ENCODE data around the gene USP31.

USP31 gene

DNA sequence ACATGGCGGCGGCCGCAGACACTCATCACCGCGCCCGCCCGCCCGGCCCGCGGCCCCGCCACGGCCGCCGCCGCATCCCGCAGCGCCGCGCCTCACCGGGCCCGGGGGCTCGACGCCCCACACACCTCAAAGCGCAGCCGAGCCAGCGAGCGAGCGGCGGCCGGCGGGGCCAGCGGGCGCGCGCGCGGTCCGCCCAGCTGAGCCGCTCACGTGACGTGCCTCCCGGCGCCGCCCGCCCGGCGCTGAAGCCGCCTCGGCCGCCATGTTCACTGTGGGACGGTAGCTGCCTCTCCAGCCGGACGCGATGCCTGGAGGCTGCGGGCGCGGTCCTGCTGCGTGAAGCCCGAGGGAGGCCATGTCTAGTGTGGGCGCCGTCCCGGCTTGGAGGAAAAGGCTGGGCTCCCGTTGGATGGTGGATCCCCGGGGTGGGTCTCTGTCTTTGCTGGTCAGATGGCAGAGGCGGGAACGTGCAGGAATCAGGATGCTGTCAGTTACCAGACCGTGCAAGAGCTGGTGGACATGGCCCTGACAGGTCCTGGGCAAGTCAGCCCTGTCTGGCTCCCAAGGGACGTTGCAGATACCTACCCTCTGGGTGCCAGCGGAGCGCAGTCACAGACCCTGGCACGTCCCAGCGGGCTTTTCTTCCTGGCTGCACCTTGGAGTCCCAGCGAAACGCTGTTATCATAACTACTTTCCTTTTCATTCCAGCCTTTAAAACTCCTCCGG lies at the start of gene USP31:
Gene USP31, minus strand, starts transcription at position 186 of the 726 bp plus-strand sequence. Its CDS starts 182 bp downstream, at position 4.
- peak; percentile 48 to 96 (median 90) for DNase-seq

DNA sequence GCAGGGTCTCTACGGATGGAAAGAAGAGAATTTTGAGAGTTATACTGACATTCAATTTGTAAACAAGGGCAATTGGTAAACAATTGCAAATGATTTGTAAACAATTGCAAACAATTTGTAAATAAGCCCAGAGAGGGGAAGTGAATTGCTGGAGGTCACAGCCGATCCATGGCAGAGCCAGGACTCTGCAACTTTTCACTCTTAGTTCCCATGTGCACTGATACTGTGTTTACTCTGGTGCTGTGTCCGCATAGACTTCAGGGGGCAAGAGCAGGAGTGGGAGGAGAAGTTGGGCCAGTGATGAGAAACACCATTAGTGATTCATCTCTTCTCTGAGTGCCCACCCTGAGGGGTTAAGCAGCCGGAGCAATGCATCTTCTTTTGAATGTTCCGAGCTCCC lies 47.3 kb upstream of the USP31 start:
- no peak for DNase-seq

DNA sequence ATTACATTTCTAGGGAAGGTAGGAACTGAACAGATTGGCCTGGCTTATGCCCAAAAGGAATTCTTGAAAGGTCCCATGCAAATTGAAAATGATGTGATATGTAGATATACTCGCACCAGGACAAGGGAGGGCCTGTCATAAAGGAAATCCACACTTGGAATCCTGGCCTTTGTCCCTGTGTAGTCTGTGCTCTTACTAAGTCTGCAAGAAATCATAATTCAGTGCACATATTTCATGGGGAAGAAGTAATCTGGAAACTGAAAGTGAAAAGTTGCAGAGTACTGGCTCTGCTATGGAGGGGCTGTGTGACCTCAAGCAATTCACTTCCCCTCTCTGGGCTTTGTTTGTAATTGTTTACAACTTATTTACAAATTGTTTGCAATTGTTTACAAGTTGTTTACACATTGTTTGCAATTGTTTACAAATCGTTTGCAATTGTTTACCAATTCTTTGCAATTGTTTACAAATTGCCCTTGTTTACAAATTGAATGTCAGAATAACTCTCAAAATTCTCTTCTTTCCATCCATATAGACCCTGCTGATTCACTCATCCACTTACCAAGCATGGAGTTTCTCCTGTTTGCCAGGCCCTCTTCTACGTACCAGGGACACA lies 46.2 kb upstream of the USP31 start:
- no peak for DNase-seq

GRCh38 chr16:23194497-23195221 lies 45.4 kb upstream of the USP31 start:
- no peak for DNase-seq

- no peak for DNase-seq
Observed at GRCh38 chr16:23188911-23189310, 39.7 kb upstream of the USP31 start.

- no peak for DNase-seq
Observed at GRCh38 chr16:23187341-23187740, 38.1 kb upstream of the USP31 start.

DNA sequence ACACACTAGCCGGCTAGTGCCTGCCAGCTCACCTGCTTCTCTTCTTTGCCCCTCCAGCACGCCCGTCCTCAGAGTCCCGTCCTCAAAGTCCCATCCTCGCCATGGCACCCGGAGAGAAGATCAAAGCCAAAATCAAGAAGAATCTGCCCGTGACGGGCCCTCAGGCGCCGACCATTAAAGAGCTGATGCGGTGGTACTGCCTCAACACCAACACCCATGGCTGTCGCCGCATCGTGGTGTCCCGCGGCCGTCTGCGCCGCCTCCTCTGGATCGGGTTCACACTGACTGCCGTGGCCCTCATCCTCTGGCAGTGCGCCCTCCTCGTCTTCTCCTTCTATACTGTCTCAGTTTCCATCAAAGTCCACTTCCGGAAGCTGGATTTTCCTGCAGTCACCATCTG lies 36.9 kb upstream of the USP31 start:
- no peak for DNase-seq

- no peak for DNase-seq
Observed at GRCh38 chr16:23185656-23186055, 36.4 kb upstream of the USP31 start.

DNA sequence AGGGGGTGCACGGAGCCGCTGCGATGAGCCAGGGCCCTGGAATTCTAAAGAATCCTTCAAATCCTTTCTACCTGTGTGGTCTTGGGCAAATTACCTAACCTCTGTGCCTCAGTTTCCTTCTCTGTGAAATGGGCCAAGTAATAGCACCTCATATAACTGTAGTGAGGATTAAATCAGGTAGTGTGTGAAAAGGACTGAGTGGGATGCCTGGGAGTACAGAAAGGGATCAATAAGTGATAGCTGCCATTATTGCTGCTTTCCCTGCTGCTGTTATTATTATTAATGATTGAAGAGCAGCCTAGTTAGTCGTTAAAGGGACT lies 34.3 kb upstream of the USP31 start:
- no peak for DNase-seq

DNA sequence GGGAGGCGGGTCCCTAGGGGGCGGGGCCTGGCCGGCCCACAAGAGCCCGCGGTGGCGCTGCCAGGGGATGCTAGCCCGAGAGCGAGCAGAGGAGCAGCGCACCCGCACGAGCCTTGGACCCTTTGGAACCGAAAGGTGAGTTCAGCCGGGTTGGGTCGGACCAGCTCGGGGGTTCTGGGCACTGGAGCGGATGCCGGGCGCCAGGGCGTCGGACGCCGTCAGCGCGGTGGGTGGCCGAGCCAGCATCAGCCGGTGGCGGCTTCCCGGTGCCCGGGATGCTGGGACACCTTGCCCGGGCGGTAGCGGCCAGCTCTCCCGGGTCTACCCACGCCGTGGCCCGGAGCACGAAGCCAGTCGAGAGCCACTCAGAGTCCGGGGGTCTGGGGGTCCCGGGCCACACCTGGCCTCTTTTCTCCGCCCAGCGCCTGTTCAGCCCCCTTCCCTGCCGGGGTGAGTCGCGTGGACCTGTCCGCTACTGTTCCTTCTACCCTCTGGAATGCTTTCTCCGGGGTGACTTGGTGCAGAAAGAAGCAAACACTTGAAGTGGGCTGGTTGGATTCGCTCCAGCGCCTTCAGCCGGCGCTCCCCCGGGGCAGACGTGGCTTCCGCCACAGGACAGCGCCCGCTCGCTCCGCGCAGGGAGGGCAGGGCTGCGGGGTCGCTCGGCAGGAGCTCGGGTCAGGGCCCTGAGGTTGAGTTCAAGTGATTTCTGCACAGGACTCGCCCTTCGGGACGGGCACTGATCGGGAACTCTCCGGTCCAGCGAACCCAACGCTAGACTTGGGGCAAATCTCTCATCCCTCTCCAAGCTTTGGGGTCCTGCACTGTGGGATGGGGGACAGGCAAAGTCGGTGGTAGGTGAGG lies 33.7 kb upstream of the USP31 start, which contains the start of gene SCNN1G:
Gene SCNN1G, plus strand, starts transcription at position 67 of the 864 bp plus-strand sequence. CDS start 3,527 bp downstream, outside the sequence.
- DNase-seq, result peak in 1 of 56 donors; percentile 69

DNA sequence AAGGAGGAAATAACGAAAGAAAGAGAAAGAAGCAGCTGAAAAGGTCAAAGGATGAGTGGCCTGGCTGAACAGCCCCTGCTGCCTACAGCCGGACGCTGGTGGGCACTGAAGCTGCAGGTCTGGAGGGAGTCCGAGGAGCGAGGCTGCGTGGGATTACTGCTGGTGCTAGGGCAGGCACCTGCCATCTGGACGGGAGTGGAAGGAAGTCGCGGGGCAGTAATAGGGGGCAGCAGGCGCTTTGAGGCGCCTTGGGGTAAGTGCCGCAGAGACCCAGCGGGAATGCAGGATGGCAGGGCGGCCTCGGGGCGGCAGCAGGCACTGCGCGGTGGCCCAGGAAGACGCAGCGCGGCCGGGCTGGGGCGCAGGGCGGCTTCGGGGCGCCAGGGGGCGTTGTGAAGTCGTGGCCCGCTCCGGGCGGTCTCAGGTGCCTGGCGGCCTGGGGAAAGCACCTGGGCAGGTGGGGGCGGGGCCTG lies 33.0 kb upstream of the USP31 start:
- DNase-seq, result peak in 45 of 56 donors; percentile 4 to 77 (median 30)

- no peak for DNase-seq
Observed at GRCh38 chr16:23181506-23181905, 32.3 kb upstream of the USP31 start.

DNA sequence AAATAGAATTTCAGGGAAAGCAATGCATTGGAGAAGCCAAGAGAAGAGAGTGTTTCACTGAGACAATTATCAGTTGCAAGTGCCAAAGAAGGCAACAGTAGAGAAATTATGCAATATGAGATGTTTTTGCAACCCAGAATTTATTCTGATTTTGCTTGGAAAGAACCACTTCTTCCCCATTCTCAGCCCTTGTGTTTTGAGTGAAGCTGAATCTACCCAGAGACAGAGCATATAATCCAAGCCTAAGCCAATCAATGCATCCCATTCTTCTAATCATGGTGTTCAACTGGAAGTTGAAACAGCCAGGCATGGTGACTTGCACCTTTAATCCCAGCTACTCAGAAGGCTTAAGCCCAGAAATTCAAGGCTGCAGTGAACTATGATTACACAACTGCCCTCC lies 26.4 kb upstream of the USP31 start:
- no peak for DNase-seq

DNA sequence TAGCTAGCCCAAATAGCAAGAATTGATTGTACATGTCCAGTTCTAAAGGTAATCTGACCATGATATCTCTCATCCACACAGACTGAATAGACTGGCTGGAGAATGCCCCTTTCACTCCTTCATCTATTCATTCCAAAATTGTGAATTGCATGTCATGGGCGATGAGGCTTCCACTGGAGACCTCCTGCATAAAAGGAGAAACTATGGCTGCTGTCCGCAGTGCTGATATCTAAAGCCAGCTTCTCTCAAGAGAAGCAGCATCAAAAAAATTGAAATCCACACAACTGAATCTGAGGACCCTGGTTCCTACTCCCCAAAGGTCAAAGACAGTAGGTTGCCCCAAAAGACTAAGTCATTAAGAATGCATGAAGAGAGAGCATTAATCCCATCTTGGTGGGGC lies 25.4 kb upstream of the USP31 start:
- no peak for DNase-seq

GRCh38 chr16:23172994-23173393 lies 23.7 kb upstream of the USP31 start:
- DNase-seq, result no peak

GRCh38 chr16:23172583-23172982 lies 23.3 kb upstream of the USP31 start:
- DNase-seq, result no peak

DNA sequence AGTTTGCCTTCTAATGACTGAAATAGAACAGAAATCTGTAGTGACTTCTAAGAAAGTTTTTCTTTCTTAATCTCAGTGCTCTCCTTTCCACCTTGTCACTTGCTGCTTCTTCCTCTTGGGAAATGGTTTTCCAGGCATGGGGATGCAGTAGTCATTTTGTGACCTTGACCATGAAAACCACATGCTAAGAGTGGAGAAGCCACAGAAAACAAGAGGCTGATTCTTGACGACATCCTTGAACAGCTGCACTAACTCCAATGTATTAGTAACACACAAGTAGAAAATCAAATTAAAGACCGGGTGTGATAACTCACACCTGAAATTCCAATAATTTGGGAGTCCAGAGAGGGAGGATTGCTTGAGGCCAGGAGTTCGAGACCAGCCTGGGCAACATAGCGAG lies 15.5 kb upstream of the USP31 start:
- DNase-seq, result no peak

DNA sequence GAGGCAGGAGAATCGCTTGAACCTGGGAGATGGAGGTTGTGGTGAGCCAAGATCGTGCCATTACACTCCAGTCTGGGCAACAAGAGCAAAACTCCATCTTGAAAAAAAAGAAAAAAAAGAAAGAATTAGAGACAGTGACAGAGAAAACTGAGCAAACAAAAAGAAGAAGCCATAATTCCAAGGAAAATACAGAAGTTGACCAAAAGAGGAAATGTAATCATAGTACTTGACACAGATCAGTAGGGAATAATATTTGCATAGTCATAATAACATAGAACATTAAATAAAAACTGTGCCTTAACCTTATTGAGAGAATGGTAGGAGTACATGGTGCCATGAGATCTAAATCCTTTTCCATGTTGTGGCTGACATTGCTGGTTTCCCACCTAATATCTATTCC lies 14.7 kb upstream of the USP31 start:
- no peak for DNase-seq

DNA sequence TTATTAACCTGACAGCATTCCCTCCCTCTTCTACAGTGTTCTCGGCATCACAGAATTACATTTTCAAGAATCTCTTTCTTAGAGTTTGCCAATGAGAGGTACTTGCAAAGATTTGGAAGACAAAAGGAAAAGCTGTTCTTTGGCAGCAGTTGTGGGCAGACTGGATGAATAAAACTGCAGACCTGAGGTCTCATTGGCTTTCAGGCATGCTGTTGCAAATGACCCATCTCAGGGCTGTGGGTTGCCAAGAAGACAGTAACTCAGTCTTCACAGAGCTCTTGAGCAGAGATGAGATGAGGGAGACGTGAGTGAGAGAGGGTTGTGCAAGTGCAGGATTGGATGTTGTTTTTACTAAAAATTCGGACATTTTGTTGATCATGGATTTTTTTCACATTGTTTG lies 11.3 kb upstream of the USP31 start:
- DNase-seq, result no peak

DNA sequence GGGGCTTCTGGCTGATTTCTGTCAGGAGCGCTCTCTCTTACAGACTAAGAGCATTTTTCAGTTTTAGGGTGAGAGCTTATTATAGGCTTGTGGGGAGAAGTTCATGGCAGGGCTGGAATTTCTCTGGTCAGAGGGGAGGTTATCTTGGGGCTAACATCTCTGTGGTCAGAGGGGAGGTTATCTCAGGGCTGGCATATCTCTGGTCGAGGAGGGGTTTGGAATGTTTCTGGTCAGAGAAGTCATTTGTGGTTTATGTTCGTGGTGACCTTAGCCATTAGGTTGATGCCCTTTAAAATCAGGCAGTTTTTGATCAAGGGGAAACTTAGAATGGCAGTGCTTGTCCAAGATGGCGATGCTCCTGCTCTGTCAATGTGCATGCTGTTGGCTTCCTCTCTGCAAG lies 10.8 kb upstream of the USP31 start:
- DNase-seq, result no peak

DNA sequence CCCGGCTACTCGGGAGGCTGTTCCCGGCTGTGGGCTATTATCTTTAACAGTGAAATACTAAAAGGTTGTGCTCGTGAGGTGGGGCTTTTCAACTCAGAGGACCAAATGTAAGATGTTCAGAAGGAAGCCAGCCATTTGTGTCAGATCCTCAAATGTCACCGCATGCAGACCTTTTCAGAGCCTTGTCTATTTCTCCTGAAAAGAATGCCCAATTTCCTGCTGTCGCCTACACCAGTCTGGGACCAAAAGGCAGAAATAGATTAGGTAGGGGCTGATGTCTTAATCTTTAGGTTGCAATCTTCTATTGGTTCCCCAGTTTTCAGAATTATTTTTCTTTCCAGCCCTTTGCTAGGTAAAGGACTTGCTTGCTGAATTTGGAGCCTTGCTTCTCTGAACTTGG lies 8.9 kb upstream of the USP31 start:
- no peak for DNase-seq

All from amygdala (tissue), 56 donors.